ENCODE results near the gene RNF7. TPM values are rescaled to one million over a fixed set of nuclear protein-coding genes. Genes with fewer than 3 reads are reported as not detected.

RNF7 gene
- total and polyA plus RNA-seq, 2 of the 8 experiments (the other 6 are each of a cell fraction or from before 2014, with no cell fraction given), result 78.4 to 113 TPM

DNA sequence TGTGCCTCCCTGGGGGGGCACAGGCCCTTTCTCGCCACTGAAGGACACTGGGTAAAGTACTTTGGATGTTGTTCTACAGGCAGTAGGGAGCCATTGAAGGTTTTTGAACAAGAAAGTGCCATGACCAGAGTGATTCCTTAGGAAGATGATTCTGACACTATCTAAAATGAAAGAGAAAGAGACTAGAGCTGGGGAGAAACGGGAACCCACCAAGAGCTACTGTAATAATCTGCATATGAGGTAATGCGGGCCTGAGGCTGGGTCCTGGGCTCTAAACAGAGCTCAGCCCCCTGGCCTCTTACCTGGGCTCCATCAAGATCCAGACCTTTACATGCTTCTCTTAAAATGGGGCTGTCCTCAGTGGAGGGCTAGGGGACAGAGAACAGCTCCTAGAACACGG is 50.1 kb downstream of the RNF7 start:
- Histone ChIP-seq H4K91ac (replicated peaks; ENCODE audit: insufficient read length, low read length) (no peak overlapping the region), H3K4me1 (replicated peaks in 1 of 4; ENCODE audit: control insufficient read depth in 3 of 4, insufficient read depth in 4 of 4, low read length in 3 of 4) (no peaks in the 10 kb centered on the region), H2AFZ (ENCODE audit: low read length) (no peak overlapping the region), H3K14ac (ENCODE audit: insufficient read length) (no peak overlapping the region), H3K36me3 (ENCODE audit: control insufficient read depth in 2 of 4, insufficient read depth in 4 of 4, low read length in 3 of 4) (no peaks in the 10 kb centered on the region), H3K79me1 (ENCODE audit: low read depth, low read length) (no peaks in the 10 kb centered on the region), H3K4me2 (ENCODE audit: insufficient read depth in 1 of 2, low read depth in 2 of 2, low read length in 2 of 2) (no peak overlapping the region), H3K4me3 (ENCODE audit: extremely low read depth in 1 of 4, insufficient read depth in 2 of 4, low read depth in 3 of 4, low read length in 4 of 4) (no peak overlapping the region), H3K9ac (replicated peaks in 1 of 4; ENCODE audit: extremely low read depth in 1 of 4, low read depth in 3 of 4, low read length in 3 of 4) (no peak overlapping the region), H2BK15ac (ENCODE audit: low read length) (no peak overlapping the region), H2BK5ac (ENCODE audit: low read depth, low read length) (no peak overlapping the region), H3K27me3 (replicated peaks in 1 of 4; ENCODE audit: control insufficient read depth in 3 of 4, extremely low read depth in 1 of 4, insufficient read depth in 3 of 4, low read length in 3 of 4) (no peaks in the 10 kb centered on the region; a peak in 1 of 7 replicates), H3K23me2 (ENCODE audit: low read depth, low read length) (no peaks in the 10 kb centered on the region), H2BK12ac (ENCODE audit: low read depth, low read length) (no peak overlapping the region), H4K20me1 (replicated peaks in 1 of 2; ENCODE audit: control insufficient read depth in 1 of 2, insufficient read depth in 2 of 2, low read length in 2 of 2) (no peaks in the 10 kb centered on the region), H3K27ac (ENCODE audit: low read depth, low read length) (no peak overlapping the region), H2AK5ac (ENCODE audit: low read depth, low read length) (no peak overlapping the region), H3K79me2 (ENCODE audit: control insufficient read depth in 1 of 2, insufficient read depth in 2 of 2, low read length in 2 of 2) (no peaks in the 10 kb centered on the region), H4K5ac (ENCODE audit: insufficient read length, low read depth, low read length) (no peak overlapping the region), H3K9me3 (ENCODE audit: insufficient read depth in 2 of 2, low read depth in 1 of 2, low read length in 1 of 2) (no peaks in the 10 kb centered on the region), H2BK20ac (ENCODE audit: low read length) (no peak overlapping the region), H4K8ac (ENCODE audit: extremely low read depth, insufficient read depth, low read length) (no peak overlapping the region), H3K4ac (replicated peaks; ENCODE audit: insufficient read length, low read depth, low read length) (no peak overlapping the region), H3K18ac (ENCODE audit: extremely low read depth, low read length) (no peak overlapping the region), H3K56ac (replicated peaks; ENCODE audit: insufficient read length, low read depth, low read length) (no peak overlapping the region), H3K23ac (ENCODE audit: insufficient read length) (no peak overlapping the region), H2BK120ac (replicated peaks; ENCODE audit: low read depth, low read length) (no peak overlapping the region)
- 90% methylated on average over 4 of the region's 4 CpGs; no CpG with 5 or more reads in 1 of the 2 experiments for WGBS, 2 experiments (ENCODE audit: extremely low coverage in 1 of 2, insufficient coverage in 1 of 2, insufficient read length in 1 of 2, insufficient replicate concordance in 2 of 2, low coverage in 1 of 2, low lambda C conversion rate in 2 of 2, missing lambda C conversion rate in 1 of 2)
- no peak for DNase-seq (ENCODE audit: low read depth in 1 of 2, low spot score in 2 of 2)
- POLR2A ChIA-PET (ENCODE audit: partially characterized antibody), result interaction anchor here (1.2 to 1.5 kb wide), 2 partner anchors 9 to 10 kb away, joined by 3 to 11 read pairs; no protein-coding TSS in a partner anchor
- TF ChIP-seq ASH2L (IDR thresholded peaks at IDR 0.05; ENCODE audit: low read length), result no peak
- TF ChIP-seq, protein P1, sequence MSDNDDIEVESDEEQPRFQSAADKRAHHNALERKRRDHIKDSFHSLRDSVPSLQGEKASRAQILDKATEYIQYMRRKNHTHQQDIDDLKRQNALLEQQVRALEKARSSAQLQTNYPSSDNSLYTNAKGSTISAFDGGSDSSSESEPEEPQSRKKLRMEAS (IDR thresholded peaks at IDR 0.05), result no peak
- CTCF ChIA-PET (ENCODE audit: partially characterized antibody), result interaction anchor here (0.6 to 2.2 kb wide), 10 partner anchors 9 to 227 kb away, joined by 3 to 9 read pairs (median 3); no protein-coding TSS in a partner anchor
- FAIRE-seq, result no peak
